GM21528 (cell line): ENCODE data around the gene LCE3A.
"Not testable (repeated sequence)": the region's sequence is repeated elsewhere in the genome, so short reads cannot be mapped to it uniquely, and the experiment has no call there.

Experiments
- ATAC-seq: cut with Tn5 transposase; IDR thresholded peaks from one replicate; pipeline ENCODE4 v1.9.1; 2021; ENCODE audit warnings: mild to moderate bottlenecking, moderate library complexity; ENCODE audit not compliant: unreplicated experiment, low FRiP score

The LCE3A gene

GRCh38 chr1:152579526-152579925, 43.4 kb downstream of the LCE3A start:
- ATAC-seq: not testable (repeated sequence)

GRCh38 chr1:152577168-152577567, 45.7 kb downstream of the LCE3A start:
- no peak for ATAC-seq
